GM18502 (cell line): ENCODE measurements around the gene RMDN2.

Source experiments
- ATAC-seq: cut with Tn5 transposase; IDR thresholded peaks from one replicate; pipeline ENCODE4 v1.9.1; 2021; ENCODE audit warnings: mild to moderate bottlenecking; ENCODE audit not compliant: unreplicated experiment, poor library complexity

RMDN2 gene, protein sequence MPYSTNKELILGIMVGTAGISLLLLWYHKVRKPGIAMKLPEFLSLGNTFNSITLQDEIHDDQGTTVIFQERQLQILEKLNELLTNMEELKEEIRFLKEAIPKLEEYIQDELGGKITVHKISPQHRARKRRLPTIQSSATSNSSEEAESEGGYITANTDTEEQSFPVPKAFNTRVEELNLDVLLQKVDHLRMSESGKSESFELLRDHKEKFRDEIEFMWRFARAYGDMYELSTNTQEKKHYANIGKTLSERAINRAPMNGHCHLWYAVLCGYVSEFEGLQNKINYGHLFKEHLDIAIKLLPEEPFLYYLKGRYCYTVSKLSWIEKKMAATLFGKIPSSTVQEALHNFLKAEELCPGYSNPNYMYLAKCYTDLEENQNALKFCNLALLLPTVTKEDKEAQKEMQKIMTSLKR

DNA sequence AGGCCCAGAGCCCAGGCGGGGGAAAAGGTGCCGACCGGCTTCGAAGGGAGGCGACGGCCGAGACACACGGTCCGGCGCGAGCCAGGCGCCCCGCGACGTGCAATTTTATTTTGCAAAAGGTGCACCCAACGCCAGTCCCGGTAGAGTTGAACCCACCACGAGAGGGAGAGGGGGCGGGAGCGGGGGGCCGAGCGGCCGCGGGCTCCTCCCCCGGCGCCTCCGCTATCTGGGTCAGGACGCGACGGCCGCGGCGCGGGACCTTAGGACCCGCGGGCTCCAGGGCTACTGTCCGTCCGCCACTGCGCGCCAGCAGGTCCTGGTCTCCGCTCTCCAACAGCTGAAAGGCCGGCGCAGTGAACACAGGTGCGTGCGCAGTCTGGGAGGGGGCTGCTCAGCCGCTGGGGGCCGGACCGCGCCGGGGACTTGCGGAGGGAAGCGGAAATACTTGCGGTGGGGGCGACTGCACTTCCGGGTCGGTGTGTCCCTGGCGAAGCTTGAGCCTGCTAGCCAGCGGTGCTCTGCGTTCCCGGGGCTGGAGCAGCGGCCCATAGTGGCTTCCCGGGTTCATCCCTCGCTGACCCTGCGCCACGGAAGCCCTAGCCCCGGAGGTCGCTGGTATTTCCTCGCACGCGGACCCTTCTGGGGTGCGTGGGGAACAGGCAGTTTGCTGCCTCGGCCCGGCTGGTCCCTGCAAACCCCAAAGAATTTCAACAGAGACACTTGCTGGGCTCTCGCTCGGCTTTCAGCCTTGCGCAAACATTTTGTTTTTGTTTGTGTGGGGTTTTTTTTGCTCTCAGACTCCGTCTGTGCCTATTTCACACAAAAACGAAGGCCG is at the start of gene RMDN2:
RMDN2 (plus strand) TSS at position 225 of the 835 bp plus-strand sequence. CDS start 3,991 bp downstream, outside the sequence.
- ATAC-seq = peak; percentile 92

DNA sequence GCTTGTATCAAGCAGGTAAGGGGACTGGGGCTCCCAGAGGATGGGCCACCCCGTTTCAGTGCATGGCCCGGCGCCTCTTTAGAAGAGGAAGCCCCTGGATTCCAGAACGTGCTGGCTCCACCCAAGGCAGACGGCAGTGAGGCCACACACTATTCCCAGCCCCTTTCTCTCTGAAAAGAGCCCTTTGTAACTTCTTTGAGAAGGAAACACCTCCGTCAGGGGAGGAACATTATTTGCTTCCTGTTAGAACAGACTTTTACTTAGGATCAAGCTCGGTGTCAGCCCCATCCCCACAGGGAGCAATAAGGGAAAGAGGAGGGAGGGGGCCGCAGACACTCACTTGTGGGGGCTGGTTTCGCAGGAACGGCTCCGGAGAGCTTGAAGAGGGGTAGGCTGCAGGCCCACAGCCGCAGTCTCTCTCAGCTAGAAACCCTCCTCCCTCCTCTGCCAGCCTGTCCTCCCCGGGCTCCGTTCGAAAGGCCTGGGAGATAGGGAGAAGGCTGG is 49.6 kb upstream of the RMDN2 start:
- ATAC-seq = no peak

DNA sequence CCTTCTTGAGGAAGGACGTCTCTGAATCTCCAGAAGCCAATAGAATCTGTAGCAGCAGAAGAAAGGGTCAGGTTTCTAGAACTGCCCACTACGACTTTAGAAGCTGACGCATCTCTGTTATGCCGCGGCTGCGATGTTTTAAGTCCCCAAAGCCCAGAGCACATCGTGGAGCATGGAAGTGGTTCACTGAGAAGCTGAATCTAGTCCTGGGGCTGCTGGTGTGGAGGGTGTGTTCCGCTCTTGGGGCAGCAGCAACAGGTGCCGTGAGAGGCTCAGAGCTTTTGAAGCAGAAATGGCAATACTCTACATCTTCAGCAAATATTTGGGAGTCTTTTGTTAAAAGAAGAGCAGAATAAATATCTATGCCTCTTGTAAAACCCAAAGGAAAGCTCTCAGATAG is 48.9 kb upstream of the RMDN2 start:
- no peak for ATAC-seq

DNA sequence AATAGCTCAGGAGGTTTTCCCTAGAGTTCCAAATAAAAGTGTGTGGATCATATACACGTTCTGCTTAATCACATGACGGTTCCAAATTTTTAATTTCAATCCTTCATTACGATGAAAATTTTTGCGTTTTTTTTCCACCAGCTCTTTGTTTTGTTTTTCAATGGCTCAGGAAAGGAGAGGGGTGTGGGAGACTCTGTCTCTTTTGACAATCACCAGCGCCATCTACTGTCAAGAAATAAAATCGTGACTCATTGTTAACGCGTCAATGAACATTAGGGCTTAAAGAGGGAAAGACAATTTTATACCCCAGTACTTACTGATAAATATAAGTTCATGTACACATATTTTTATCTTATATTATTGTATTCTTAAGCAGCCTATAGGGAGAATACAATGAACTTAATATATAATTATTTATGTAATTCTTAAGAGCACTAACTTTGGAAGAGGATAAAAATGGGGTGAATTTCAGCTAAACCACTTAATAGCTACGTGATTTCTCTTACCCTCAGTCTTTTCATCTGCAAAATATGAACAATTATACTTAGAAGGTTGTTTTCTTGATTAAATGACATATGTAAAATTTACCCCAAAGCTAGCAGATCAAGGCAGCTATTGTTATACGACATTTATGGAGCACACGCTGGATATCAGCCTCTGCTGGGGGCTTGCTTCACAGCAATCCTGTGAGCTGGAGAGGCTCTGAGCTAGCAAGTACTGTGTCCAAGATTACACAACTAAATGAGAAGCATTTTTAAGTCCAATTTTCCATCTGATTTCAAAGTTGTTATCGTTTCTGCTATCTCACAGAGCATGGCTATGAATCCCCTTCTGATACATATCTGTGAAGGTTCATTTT is 47.4 kb upstream of the RMDN2 start:
- no peak for ATAC-seq

DNA sequence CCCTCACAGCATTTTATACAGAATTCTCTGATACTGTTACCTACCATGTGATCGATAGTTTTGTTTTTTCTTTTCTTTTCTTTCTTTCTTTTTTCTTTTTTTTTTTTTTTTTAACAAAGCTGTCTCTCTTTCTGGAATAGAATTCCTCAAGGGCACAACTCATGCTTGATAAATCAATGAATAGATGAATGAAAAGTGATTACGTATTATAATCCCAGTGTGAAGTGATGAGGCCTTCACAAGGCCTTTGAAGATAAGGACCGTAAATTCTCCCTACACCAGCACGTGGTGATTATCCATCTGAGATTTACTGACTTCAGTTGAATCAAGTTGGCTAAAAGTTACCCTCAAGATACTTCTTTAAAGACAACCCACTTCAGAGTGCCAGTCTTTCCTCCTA is 46.6 kb upstream of the RMDN2 start:
- no peak for ATAC-seq

DNA sequence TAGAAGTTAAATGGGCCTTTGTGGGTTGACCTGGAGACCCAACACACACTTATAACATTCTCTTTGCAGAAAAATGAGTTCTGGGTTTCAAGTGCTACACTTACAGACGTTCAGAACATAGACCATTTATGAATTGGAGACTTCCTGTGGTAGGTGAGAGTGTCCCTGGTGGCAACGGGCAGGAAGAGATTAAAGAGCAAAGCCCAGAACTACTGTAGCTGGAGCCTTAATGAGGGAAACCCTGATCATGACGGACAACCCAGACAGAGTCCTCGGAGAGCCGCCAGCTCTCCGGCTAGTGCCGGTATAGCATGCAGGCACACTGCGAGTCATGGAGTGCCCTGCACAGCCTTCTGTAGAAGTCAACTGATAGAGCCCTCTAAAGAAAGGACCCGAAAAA is 44.5 kb upstream of the RMDN2 start:
- ATAC-seq = no peak

DNA sequence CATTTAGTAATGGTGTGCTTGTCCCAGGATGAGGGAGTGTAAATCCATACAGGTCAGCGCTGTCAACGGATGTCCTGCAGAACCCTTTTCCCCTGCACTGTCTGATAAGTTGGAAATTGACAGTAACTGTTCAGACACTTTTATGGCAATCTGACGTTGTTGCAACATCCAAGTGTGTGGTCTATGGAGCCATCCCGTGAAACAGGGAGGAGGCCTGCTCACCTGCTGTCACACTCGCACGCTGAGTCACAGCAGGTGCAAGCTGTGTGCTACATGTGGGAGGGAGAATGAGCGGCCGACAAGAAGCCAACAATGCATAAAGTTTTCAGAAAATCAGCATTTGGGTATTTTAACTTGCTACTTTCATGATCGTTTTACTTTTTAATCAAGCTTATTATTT is 43.7 kb upstream of the RMDN2 start:
- ATAC-seq = no peak

DNA sequence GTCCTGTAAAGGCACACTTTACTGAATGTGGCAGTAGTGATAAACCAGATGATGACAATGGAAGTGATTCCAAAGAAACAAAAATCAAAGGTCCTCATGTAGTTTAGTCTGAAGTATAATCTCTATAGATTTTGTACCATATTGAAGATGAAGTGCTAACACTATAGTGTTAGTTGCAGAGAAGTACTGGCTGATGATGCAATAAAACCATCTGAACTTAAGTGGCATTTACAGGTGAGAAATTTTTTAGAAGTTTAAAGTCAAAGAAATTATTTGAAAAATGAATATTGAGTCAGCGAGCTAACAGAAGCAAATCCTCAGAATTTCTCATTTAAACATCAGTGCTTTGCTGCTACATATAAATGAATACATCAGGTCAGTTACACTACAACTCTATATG is 43.1 kb upstream of the RMDN2 start:
- no peak for ATAC-seq

DNA sequence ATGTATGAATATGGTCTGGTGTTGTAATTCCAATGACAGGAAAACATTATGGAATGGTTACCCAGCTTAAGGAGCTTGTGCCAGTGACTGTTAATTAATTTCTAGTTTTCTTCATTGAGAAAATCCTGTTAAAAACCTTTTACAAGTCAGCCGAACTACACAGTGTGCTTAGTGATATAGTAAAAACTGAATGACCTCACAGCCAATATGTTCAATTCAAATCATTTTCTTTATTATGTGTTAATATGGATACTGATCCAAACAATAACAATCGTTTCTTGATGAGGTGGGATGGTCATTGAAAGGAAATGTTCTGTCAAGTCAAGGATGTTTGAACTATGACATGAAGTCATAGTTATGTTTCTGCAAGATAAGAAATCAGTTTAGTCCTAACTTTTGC is 41.6 kb upstream of the RMDN2 start:
- no peak for ATAC-seq

DNA sequence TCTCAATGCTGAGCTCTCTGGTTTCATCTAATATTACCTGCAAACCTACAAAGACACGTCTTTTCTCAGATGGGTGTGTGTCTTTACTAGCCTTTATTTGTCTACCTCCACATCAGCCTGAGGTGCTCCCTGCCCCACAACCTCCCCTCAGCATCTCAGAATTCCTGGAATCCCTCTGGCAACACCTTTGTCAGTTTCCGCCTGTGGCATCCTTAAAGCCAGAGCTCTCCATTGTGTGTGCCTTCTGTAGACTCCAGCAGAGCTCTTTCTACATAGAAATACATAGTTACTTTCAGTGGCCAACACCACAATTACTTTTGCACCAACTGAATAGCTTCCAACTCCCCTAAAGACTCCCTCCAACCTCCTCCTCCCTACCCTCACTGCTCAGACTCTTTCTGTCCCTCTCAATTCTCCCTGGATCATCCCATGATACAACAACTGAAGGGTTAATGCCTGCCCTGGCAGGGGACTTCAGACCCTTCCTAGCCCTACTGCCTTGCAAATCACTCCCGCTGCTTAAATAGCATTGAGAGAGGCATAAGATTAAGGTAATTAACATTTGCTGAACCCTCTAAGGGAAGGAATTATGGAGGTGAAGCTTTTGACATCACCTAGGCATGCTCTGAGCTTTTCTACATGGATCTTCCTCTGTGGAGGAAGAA is 39.6 kb upstream of the RMDN2 start:
- ATAC-seq = no peak

DNA sequence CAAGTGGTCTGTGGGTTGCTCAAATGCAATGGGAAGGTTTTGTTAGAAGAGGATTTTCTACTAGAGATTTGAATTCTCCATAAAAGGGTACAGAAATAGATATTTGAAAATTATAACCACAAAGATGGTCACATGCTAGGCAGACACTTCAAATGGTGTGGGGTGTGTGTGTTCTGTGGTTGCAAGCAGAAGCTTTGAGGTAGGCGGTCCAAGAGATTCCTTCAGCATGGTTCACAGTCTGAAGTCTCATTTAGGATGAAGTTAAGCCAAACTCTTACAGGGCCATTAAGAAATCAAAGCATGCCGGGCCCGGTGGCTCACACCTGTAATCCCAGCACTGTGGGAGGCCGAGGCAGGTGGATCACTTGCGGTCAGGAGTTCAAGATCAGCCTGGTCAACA is 38.3 kb upstream of the RMDN2 start:
- no peak for ATAC-seq

DNA sequence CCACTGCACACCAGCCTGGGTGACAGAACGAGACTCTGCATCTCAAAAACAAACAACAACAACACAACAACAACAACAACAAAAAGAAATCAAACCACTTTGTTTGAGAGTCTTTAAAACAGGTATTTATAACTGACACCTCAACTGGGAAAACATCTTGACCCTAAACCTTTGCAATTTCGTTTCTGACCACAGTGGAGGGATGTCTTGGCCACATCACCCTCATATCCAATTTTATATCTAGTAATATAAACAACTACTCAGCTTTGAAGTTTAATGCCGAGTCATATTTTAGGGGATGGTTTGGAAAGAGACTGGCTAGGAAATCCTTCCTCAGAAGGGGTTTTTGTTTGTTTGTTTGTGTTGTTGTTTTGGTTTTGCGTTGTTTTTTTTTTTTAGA is 37.8 kb upstream of the RMDN2 start:
- ATAC-seq = no peak

DNA sequence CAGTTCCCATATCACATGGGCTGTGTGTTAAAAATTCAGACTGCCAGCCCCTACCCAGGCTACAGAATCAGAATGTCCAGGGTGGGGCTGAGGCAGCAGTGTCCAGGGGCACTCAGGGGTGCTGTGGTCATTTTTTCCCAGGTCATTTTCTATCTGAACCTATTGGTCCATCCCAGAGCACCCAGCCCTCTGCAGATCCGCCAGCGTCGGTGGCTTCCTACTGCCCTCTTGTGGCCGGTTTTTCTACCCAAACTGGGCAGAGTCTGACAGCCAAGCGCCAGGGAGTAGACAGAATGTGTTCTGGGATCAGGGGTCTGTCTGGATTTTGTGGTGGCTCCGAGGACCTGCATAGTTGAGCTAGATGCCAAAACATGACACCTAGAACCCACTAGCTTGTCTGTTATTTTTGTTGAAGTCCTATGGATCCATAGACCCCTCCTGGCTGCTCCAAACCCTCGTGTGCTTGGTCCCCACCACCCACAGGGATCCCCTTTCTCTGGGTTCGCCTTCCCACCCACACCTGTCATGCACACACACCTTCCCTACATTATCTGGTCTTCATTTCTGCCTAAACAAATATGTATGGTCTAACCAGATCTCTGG is 34.1 kb upstream of the RMDN2 start:
- peak; percentile 44 for ATAC-seq

DNA sequence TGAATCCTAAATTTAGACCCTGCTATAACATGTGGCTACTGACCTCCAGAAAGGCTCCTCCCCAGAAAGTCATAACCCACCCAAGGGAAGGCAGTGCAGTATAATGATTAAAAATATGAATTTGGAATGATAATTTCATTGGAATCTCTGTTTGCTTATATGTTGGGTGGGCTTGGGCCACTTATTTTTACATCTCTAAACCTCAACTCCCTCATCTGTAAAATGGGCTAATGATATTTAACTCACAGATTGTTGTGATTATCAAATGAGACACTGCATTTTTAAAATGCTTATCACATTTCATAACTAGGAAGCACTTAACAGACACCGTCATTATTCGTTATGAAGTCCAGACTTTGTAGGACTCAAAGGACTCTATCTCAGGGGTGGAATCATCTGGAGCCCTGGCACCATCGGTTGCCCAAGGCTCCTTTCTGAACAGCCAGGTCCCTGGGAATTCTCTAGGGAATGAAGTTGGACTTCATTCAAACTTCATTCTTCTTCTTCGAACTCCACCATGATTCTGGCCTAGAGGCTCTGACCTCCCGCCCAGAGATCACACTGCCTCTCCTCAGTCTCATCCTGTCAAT is 33.1 kb upstream of the RMDN2 start:
- ATAC-seq = no peak

DNA sequence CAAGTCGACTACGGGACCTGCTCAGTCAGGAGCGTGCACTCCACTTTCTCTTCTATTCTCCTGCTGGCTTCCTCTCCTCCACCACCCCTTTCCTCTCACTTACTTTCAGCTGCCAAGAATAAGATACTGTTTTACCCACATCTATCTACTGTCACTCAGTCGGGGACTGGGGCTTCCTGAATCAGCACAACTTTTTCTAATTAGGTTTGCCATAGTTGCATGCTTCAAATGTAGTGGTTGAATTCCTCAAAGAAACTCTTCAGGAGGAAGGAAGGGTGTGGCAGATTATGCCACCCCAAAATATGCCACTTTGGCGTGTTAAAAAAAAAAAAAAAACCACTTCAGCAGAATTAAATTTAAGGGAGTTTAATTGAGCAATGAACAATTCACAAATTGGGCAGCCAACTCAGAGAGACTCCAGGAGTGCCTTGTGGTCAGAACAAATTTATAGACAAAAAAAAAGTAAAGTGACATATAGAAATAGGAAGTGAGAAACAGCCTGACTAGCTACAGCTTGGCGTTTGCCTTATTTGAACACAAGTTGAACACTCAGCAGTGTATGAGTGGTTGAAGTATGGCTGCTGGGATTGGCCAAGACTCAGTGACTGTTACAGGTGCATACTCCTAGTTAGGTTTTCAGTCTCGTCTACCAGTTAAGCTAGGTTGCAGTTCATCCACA is 32.5 kb upstream of the RMDN2 start:
- ATAC-seq = peak; percentile 89

DNA sequence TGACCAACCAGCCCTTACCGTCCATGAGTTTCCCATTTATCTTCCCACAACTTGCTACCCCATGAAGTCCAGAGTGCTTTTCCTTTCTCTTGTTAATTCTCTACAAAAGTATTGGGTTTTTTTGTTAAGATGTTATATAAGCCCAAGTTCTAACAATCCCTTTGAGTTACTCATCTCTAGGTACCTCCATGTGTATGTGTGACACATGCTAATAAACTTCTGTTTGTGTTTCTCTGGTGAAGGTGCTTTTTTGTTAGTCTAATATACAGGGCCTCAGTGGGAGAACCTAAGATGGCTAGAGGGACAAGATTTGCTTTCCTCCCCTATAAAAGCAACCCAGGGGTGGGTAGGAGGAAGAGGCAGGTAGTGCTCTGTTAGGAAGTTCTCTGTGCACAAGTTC is 31.8 kb upstream of the RMDN2 start:
- ATAC-seq = no peak

DNA sequence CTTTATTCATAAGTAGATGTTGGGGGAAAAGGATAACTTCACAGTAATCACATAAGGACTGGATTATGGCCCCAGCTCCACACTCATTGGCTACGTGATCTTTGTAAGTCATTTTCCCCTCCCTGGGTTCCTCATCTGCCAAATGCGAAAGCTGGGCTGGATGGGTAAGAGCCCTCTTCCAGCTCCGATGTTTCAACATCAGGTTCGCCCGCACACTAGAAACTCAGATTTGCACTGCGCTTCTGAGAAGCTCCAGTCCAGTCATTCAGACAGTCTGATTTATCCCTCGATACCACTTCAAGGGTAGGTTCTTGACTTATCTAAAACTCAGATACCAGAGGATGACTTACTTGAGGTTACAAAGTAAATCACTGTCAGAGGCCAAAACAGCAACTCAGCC is 31.0 kb upstream of the RMDN2 start:
- no peak for ATAC-seq

DNA sequence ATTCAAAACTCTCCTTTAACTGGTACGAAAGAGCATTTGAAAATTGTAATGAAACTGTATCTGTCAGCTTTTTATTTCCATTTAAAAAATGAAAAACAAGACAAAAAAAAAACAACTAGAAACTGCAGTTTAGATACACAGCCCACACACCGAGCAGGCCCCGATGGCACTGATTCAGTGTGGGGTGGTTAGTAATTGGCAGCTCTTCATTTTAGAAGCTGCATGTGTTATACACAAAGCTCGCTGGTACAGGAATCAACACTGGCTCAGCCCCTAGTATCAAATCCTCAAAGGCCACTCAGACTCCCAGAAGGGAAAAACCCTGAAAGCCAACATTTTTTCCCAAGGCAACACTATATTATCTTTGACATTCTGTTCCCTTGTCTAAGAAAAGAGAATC is 30.5 kb upstream of the RMDN2 start:
- no peak for ATAC-seq

DNA sequence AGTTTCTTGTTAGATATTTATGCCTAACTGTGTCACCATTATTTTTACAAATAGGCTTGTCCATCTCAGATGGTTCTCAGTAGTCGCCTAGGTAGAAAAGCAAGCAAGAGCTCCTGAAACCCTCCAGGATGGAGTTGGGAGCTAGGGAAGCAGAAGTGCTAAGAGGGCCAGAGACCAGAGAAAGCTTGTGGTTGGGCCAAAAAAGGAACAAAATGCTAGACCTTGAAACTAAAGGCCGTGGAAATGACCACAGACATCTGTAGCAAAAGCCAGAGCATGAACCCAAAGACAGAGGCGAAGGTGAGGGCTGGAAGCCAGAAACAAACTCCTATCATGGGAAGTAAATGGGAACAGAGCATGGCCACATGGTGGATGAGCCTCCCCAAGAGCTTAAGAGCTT is 29.9 kb upstream of the RMDN2 start:
- no peak for ATAC-seq
